PC-9 (cell line): ENCODE measurements around the gene MPP2.

Source experiments
- EZH2 ChIP-seq: fragments of 200-600 bp; sonication (generic); IDR thresholded peaks from 2 replicates; pipeline ENCODE4 v1.8.0; 2017; ENCODE audit warnings: antibody characterized with exemption, low read depth
- TF ChIP-seq, protein P1 (sequence below): fragments of 200-600 bp; sonication (generic); conservative IDR thresholded peaks from 2 replicates; pipeline ENCODE4 v1.6.1; 2017; ENCODE audit warnings: mixed run types, antibody characterized with exemption, mild to moderate bottlenecking, moderate library complexity

DNA sequence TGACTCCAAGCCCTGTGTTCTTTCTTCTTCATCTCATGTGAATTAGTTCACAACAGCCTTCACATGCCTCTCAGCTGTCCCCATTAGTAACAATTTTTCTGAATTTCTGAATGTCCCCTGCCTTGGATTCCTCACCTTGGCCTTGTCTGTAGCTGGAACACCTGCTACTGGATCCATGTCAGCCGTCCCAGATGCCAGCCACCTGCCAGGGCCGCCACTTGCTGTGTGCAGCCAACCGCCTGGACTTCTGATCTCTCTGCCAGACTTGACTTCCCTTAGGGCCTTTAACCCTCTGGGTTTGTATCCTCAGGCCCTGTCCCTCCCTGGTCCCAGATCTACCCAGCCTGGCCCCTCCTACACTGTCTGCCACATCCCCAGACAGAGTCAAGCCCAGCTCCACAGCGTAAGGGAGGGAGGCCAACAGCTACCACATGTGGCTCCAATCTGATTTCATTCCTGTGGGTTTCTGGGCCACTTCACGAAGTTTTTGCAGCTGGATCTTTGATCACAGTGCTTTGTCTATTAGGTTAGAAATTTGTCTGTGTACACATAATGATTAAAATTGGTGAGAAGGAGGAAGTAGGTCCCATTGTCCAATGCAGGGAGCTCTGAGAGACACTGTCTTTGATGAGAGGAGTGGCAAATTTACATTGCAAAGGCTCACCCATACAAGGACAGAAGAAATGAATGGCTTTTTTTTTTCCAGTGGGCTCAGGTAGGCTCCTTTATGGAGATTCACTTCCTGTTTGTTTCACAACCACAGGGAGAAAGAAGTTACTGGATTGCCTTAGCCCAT, 15.3 kb downstream of the MPP2 start:
- TF ChIP-seq, protein P1, sequence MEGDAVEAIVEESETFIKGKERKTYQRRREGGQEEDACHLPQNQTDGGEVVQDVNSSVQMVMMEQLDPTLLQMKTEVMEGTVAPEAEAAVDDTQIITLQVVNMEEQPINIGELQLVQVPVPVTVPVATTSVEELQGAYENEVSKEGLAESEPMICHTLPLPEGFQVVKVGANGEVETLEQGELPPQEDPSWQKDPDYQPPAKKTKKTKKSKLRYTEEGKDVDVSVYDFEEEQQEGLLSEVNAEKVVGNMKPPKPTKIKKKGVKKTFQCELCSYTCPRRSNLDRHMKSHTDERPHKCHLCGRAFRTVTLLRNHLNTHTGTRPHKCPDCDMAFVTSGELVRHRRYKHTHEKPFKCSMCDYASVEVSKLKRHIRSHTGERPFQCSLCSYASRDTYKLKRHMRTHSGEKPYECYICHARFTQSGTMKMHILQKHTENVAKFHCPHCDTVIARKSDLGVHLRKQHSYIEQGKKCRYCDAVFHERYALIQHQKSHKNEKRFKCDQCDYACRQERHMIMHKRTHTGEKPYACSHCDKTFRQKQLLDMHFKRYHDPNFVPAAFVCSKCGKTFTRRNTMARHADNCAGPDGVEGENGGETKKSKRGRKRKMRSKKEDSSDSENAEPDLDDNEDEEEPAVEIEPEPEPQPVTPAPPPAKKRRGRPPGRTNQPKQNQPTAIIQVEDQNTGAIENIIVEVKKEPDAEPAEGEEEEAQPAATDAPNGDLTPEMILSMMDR, result no peak
- no peak for TF ChIP-seq EZH2
